Limb (tissue), 2 donors: Measurements from ENCODE around the gene BEST4.
"Not testable (repeated sequence)": the region's sequence is repeated elsewhere in the genome, so short reads cannot be mapped to it uniquely, and the experiment has no call there.

Experiments used
- DNase-seq, 2 donors: peaks; one replicate each; pipeline ENCODE4 v3.0.0-alpha.2; 2016; ENCODE audit errors: extremely low spot score in 2 of 2

Gene BEST4

DNA sequence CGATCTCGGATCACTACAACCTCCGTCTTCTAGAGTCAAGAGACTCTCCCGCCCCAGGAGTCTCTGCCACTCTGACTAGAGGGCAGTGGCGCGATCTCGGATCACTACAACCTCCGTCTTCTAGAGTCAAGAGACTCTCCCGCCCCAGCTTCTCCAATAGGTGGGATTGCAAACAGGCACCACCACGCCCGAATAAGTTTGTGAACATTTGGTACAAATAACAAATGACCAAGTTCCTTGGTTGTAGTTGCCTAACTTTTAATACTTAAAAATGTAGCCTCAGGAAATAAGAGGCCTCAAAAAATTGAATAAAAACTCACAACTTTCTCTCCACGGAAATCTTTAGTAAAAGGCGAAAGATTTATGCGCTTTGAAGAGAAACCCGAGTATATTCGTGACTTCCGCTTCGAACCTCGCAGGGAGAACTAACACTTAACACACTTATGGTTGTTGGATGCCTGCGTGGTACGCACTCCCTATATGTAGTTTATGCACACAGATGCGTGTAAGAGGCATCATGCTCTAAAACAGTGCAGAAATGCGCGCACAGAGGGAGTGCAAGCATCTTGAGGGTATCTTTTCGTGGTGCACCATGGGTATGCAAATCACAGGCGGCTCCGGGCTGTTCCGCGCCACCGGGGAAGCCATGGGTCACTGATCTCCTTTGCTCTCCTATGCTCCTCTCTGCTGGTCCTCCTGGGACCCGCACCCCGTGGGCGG, 31.8 kb upstream of the BEST4 start:
- peak; percentile 84 to 92 for DNase-seq

DNA sequence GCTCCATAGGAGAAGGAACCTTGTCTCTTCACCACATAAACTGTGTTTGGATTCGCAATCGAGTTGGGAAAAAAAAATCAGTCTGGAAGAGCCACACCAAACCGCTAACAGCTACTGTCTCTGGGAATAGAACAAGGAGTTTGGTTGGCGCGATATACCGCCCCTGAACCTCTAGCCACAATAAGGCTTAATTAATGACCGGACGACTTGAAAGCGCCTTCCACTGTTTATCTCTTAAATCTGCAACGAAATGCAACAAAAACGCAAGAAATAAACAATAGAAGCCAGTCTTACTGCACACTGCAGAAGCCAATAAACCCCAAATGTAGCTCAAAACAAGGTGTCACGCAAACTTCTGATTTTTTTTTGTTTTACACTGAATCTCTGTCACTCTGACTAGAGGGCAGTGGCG, 31.2 kb upstream of the BEST4 start:
- no peak for DNase-seq

DNA sequence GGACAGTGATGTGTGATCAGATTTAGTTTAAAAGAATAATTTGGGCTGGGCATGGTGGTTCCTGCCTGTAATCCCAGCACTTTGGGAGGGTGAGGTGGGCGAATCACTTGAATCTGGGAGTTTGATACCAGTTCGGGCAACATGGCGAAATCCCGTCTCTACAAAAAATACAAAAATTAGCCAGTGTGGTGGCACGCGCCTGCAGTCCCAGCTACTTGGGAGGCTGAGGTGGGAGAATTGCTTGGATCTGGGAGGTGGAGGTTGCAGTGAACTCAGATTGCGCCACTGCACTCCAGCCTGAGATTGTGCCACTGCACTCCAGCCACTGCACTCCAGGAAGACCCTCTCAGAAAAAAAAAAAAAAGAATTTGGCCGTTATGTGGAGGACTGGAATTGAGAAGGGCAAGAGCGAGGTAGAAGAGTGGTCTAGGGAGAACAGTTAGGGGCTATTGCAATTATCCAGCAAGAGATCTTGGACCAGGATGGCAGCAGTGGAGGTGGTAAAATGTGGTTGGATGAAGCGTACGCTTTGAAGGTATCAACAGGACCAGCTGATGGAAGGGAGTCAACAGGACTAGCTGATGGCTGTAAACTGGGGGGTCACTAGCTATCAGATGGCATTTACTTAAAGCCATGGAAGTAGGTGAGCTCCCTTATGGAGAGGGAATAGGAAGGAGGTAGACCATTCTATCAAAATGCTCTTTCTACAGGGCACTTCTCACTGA, 30.0 kb upstream of the BEST4 start:
- no peak for DNase-seq

DNA sequence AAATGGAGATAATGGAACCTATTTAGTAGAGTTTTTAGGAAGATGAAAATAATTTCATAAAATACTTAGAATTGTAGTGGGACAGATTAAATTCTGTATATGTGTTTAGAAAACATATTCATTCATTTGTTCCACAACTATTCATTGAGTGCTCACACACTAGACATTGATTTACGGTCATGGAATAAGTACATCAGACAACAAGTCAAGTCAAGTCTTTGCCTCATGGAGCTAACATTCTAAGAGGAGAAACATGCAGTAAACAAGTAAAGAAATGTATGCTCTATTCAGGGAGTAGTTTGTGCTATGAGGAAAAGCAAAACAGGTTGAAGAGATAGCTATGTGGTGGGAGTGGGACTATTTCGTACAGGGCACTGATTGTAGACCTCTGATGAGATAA, 29.3 kb upstream of the BEST4 start:
- no peak for DNase-seq

DNA sequence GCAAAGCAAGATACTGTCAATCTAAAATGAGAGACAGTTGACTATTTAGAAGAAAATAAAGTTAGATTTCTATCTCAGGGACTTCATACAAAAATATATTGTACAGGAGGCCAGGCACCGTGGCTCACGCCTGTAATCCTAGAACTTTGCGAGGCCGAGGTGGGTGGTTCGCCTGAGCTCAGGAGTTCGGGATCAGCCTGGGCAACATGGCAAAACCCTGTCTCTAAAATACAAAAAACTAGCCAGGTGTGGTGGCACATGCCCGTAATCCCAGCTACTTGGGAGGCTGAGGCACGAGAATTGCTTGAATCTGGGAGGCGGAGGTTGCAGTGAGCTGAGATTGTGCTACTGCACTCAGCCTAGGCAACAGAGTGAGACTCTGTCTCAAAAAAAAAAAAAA, 28.0 kb upstream of the BEST4 start:
- DNase-seq: not testable (repeated sequence)

DNA sequence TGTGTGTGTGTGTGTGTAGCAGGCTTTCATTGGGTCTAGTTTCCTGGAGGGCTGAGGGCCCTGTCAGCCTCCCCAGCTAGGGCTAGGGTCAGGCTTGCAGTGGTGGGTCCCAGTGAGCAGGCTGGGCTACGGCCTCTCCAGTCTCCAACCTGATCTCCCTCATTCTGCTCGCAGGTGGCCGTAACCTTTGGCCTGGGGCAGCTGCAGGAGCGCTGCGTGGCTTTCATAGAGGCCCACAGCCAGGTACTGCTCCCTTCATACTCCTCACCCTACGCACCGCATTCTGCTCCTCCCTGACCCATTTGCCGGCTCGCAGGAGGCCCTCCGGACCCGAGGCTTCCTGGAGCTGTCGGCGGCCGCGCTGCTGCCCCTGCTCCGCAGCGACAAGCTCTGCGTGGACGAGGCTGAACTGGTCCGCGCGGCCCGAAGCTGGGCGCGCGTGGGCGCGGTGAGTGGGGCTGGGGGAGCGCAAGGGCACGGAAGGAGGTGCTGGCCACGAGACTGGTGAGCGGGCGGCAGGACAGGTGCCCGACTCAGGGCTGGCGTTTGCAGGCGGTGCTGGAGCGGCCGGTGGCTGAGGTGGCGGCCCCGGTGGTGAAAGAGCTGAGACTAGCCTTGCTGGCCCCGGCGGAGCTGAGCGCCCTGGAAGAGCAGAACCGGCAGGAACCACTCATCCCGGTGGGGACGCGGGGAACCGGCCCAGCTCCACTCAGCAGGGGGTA, 25.0 kb upstream of the BEST4 start:
- no peak for DNase-seq

DNA sequence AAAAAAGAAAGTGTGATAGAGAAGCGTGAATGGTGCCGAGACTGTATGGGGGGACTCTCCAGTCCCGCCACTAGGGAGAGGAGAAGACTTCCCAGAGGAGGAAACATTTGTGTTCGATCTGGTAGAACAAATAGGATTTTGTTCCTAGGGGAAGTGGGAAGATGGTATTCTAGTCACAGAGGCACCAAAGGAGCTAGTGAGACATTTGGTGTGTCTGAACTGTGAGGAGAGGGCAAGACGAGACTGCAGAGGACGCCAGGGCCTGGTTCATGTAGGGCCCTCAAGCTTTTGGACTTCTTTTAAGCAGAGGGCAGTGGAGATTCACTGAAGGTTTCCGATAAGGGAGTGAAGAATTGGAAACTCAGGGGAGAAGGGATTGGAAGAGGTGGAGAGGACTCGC, 23.3 kb upstream of the BEST4 start:
- DNase-seq: no peak

DNA sequence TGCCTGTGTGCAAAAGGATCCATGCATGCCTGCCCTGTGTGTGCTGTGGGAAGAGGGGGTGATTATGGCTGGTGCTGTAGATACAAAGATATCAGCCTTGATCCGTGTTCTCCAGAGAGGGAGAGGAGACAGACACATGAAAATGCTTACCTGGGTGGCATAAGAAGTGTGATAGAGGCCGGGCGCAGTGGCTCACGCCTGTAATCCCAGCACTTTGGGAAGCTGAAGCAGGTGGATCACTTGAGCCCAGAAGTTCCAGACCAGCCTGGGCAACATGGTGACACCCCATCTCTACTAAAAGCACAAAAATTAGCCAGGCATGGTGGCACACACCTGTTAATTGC, 22.8 kb upstream of the BEST4 start:
- DNase-seq: not testable (repeated sequence)

DNA sequence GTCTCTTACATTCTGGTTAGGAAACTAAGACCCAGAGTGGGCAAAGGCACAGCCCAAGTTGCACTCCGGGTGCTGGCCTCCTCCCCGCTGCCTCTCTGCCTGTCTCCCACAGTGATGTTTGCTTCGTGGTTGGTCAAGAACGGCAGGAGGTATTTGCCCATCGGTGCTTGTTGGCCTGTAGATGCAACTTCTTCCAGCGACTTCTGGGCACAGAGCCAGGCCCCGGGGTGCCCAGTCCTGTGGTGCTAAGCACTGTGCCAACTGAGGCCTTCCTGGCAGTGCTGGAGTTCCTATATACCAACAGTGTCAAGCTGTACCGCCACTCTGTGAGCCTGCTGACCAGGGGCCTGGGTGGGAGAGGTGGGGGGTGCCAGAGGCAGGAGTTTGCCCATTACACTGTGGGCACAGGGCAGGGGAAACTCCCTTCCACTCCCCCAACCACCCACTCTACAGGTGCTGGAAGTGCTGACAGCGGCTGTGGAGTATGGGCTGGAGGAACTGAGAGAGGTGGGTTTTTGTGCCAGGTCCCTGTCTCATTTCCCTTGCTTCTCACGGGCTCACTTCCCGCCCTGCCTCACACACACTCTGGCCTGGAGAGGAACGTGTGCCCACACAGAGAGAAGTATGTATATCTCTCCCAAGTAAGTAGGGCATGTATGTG, 22.3 kb upstream of the BEST4 start:
- DNase-seq: peak in 1 of 2 donors; percentile 40

DNA sequence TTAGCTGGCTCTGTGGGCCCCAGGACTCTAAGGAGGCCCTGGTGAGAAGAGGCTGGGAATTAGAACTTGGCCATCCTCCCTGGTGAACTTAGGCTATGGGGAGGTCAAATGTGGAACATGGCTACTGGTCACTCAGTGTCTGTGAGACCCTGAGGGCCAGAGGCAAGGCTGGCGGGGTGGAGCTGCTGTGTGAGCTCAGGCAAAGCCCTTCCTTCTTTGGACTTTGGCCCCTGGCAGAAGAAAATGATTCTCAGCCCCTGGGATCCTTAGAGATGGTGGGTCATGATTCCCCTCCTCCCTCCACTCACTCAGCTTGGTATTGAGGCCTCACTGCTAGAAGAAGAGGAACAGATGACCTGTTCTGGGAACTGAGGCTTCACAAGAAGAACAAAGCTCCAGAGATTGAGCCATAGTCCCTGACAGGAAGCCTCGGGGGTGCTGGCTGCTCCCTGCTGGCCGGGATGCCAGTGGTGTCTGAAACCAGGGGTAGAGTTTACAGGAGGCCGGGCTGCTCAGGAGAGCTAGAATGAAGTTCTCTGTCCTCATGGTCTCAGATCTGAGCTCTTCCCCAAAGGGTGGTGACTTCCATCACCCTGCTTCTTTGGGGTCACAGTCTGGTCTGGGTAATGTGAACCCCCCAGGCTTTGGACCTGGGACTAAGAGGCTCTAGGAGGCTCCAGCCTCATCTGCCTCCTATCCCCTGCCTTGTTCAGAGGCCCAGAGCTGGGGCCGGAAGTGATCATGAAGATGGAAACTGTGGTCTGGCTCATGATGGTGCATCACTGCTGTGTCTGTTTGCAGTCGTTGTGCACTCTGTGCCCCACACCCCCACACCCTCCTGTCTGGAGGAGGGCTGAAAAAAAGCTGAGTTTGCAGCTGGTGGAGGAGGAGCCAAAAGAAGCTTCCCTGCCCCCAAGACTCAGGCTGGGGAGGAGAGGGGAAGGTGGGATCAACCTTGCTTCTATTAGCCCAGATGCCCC, 21.3 kb upstream of the BEST4 start:
- peak in 1 of 2 donors; percentile 45 for DNase-seq

DNA sequence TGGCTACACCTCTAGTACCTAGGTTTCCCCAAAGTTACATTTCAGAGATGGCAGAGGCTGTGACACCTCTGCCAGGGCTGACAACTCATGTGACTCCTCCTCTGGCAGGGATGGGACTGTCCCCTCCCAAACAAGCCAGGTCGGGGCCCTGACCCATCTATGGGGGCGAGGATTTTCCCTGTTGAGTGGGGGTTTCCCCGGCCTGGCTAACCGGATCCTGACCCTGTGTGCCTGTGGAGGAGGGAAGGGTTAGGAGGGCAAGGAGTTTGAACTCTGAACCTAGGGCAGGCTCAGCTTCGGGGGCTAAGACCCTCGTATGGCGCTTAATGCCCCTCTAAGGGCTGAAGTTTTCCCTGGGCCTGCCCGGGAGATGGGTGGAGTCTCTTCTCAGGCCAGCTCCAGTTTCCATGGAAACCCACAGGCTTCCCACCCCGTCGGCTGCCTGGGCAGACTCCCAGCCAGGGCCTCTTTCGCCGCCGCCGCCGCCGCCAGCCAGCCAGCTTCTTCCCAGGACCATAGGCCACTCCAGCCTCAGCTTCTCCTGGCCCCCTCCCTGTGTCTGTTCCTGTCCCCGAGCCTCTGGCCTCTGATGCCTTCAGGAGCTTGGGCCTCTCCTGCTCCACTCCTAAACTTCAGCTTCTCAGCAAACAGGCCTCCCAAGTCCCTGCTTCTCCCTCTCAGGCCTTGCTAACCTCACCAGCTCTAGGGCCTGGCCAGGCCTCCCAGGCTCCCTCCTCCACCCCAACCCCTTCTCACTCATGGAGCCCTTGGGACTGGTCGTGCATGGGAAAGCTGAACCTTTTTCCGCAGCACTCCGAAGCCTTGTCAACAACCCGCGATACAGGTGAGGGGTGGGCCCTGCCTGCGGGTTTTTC, 20.3 kb upstream of the BEST4 start, which contains the start of gene BTBD19:
Gene BTBD19, plus strand, starts transcription at position 461 of the 875 bp plus-strand sequence. Its CDS starts 298 bp downstream, at position 759.
- DNase-seq: peak; percentile 91 to 92

DNA sequence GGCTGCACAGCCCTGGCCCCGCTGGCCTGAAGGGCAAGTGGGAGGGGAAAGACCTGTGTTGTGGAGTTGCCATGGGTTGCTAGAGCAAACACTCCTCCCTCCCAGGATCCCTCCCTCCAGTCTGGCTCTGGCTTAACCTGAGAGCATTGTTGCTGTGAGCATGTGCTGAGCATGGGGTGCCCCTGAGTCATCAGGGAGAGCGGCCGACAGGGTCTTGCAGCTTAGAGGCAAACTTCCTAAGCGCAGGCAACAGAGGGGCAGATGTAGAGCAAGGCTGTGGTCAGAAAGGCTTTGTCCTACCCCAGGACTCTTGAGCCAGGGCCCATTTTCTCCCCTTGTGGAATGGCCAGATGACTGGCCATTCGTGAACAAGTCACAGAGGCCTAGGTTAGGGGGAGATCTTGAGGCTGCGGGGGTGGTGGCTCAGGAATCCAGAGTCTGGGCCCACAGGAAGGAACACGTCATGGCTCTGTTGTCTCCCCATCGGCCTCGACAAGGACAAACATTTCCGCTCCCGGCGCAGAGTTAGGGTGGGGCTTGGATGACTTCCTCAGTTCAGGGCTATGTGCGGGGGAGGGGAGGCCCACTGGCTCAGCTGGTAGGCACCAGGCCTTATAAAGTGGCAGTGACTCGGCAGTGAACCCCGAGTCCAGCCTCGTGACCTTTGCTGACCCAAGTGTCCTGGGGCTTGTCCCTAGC, 19.5 kb upstream of the BEST4 start:
- DNase-seq: peak; percentile 88 to 91

DNA sequence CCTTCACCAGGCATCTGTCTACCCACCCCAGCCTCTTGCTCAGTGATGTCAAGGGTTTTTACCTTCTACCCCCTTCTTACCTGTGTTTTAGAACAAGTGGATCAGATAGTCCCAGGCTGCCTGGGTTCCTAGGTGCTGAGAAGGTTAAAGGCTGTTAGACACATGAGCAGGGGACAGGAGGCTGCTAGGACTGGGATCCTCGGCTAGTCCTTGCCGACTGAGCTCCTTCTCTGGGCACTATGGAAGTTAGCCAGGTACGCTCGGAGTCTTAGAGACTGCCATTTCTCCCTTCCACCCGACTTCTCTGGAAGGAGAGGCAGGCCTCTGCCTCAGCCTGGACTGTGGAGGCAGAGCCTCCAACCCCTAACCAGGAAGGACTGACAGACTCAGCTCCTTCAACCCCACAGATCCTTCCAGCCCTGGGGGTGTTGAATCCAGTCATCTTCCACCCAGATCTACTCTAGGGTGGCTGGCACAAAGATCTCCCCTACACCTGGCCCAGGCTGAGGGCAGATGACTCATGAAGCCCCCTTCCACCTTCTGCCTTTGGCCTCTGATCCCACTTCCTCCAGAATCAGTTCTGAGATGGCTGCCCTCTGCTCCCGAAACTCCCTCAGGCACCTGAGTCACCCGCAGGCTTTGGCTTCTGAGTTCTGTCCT, 18.9 kb upstream of the BEST4 start, which contains the start of gene DYNLT4:
Gene DYNLT4, minus strand, starts transcription at position 648 of the 660 bp plus-strand sequence. CDS start 683 bp downstream, outside the sequence.
- DNase-seq: peak in 1 of 2 donors; percentile 35

DNA sequence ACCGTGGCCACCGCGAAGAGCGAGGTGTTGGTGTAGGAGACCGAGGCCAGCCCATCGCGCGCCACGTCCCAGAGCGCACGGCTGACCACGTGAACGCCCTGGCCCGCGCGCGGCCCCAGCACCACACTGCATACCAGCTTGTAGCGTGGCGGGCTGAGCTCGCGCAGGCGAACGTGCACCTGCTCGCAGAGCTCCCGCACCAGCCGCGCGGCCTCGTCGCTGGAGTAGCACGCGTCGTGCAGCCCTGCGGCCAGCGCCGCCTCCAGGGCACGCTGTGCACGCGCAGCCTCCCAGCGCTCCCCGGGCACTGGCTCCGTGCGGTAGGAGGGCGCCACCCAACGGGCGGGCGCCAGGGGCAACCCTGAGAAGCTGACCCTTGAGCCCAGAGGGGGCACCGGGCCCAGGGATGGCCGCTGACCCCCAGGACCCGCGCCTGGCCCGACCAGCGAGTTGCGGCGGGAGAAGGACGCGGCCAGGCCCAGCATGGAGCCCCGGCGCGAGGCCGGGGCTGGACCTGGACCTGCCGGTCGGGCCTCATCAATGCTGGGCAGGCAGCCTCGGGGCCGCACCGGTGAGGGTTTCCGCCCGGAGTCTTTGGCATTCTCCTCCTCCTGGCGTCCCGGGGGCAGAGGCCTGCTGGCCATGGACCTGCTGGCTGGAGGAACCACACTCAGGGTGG, 18.2 kb upstream of the BEST4 start:
- peak in 1 of 2 donors; percentile 38 for DNase-seq

DNA sequence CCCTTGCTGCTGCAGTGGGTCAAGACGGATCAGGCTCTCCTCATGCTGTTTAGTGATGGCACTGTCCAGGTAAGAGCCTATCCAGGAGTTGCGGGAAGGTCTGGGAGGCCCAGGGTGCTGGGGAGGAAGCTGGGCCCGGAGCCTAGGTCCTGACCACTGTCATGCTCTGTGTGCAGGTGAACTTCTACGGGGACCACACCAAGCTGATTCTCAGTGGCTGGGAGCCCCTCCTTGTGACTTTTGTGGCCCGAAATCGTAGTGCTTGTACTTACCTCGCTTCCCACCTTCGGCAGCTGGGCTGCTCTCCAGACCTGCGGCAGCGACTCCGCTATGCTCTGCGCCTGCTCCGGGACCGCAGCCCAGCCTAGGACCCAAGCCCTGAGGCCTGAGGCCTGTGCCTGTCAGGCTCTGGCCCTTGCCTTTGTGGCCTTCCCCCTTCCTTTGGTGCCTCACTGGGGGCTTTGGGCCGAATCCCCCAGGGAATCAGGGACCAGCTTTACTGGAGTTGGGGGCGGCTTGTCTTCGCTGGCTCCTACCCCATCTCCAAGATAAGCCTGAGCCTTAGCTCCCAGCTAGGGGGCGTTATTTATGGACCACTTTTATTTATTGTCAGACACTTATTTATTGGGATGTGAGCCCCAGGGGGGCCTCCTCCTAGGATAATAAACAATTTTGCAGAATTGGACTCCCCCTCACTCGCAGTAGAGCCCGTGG, 17.5 kb upstream of the BEST4 start:
- DNase-seq: no peak

DNA sequence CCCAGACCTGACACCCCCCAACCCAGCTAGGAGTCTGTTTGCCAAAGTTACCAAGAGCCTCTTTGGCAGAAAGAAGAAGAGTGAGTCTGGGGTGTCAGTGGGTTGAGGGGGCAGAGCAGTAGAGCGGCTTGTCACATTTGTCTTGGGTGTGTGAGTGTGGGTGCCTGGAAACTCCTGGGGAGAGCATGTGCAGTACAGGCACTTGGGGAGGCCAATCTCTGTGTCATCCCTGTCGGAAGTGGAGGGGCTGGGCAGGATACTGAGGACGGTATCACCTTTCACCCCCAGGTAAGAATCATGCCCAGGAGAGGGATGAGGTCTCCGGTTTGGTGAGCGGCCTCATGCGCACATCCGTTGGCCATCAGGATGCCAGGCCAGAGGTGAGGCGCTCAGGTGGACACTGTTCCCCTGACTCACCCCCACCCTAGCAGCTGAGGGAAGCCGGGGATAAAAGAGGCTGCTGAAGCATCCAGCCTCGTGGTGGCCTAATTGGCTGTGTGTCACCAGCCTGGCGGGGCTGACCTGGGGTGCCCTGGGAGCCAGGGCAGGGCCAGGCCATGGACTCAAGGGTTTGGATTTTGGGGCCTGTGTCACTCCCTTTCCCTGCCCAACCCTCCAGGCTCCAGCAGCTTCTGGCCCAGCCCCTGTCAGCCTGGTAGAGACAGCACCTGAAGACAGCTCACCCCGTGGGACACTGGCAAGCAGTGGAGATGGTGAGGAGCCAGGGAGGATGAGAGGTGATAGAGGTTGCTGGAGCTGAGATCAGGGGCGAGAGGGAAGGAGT, 15.5 kb upstream of the BEST4 start:
- no peak for DNase-seq

DNA sequence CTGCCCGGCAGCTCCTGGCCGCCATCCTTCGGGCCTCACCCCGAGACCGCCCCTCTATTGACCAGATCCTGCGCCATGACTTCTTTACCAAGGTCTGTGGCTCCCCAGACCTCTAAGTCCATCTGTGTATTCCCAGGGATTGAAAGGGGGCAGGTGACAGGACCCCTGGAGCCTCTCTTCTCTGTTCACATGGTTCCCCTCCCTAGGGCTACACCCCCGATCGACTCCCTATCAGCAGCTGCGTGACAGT, 15.0 kb upstream of the BEST4 start:
- DNase-seq: no peak
